NCI-H128 (cell line): ENCODE measurements around the gene COQ3.

Source experiments
- DNase-seq: peaks from one replicate; lab custom pipeline; 2025; ENCODE audit not compliant: unreplicated experiment; lab: John Stamatoyannopoulos, UW

The COQ3 gene

DNA sequence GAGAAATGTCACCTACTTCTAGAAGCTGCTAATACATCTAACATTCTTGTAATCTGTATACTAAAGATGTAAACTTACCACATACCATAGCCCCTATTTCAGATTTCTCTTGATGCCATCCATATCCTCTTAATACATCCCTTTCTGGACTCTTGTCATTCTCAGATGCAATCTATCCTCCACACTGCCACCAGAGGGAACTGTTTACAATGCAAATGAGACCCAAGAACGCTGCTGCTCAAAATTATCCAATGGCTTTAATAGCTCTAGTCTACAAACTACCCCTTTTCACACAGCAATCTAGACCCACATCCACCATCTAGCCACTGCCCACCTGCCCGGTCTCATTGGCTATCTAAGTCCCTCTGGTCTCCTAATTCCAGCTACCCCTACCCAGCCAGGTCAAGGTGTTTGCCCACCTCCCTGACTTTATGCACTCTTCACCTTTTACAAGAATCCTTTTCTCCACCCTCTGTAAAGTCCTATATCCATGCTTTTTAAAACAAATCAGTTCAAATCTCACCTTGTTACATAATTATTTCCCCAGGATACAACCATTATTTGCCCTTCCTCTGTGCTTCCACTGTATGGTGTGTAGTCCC, 59.4 kb downstream of the COQ3 start:
- DNase-seq: no peak

DNA sequence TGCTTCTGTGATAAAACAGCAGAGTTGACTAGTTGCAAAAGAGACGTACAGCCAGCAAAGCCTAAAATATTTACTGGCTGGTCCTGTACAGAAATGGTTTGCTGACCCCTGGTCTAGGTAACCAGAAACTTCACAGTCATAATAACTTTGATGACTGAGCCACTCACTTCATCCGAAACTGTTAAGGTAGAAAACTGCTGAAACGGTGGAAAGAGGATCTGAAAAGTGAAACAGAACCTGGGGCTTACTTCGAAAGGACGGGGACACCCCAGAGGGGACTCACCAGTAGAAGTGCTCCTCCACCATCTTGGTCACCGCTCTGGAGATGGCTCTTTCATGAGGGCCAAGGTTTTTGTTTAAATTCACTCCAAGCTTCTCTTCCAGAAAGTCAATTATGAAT, 60.9 kb downstream of the COQ3 start:
- DNase-seq: no peak

DNA sequence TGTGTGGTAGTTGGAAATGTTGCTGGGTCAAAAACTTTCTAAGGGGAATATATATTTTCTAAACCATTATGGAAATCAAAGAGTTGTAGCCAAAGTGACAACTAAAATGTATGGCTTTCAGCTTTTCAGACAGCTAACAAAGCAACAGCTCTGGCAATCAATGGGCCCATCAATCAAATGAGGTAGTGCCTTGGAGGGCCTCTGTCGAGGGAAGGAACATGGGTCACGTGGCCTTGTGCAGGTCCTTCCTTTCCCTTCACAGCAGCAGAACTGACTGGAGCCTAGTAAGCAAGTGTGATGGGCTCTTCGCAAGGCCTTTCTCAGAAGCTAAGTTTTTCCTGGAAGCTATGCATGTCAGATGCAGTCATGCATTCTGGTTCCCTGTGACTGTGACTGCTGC, 62.5 kb downstream of the COQ3 start:
- DNase-seq: no peak

DNA sequence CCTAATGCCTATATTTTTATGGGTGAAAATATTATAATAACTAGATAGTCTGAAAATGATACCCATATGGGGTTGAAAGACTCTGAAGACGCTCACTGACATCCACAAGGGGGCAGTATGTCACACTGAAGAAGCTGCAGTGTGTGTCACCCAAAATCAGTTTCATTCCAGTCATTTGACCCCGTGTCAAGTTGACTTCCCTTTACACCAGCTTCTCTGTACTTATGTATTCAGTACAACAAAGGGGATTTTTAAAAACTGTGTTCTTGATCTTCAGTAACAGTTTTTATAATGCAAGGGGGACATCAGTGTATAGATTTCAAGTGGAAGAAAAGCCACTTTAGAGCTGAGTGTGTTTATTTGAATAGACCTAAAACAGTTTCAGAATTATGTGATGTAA, 63.8 kb downstream of the COQ3 start:
- DNase-seq: peak; percentile 26

DNA sequence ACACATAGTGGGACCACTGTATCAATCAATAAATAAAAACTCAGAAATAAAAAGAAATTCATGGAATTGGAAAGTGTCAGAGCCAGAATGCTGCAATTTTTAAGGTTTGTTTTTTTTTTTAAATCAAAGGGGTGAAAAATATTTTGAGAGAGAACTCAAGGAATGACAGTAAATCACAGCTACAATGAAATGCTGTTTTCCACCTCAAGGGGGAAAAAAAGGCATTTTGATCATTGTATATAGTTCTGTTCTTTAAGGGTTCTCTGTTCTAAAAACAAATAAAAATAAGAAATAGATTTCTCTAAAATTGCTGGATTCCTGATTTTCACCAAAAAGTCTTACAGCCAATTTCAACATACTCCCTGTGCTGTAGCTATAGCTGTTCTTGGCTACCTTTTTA, 69.0 kb downstream of the COQ3 start:
- DNase-seq: no peak
